ENCODE data around the gene MTA1. TPM values are rescaled to one million over a fixed set of nuclear protein-coding genes. Genes with fewer than 3 reads are reported as not detected.
A peak's percentile ranks its signal among the peaks of the same experiment; 100 is the strongest.

The MTA1 gene
- total RNA-seq, 2 donors from 2014 or later: 77.2 to 84.1 TPM

- H3K4me3 ChIP-seq: peak overlapping the region; percentile 82
- DNase-seq (ENCODE audit: low spot score) (no peak), ATAC-seq (ENCODE audit: insufficient number of reproducible peaks, low FRiP score, low read depth) (no peak)
- H3K27me3 ChIP-seq (replicated peaks; ENCODE audit: insufficient read depth): no peaks in the 10 kb centered on the region
- no peaks in the 10 kb centered on the region for H3K36me3 ChIP-seq
- peak overlapping the region; percentile 83 to 100 for H3K27ac ChIP-seq
- TF ChIP-seq CTCF (IDR thresholded peaks at IDR 0.05): no peak
- H3K4me1 ChIP-seq (ENCODE audit: control insufficient read depth in 1 of 2, low read depth in 2 of 2): peaks cover 25 to 69% of the 10 kb centered on the region in 2 donors
- H3K9me3 ChIP-seq: no peaks in the 10 kb centered on the region
Observed at GRCh38 chr14:105488781-105489541, 69.3 kb downstream of the MTA1 start.

- peak; percentile 58 for TF ChIP-seq CTCF (IDR thresholded peaks at IDR 0.05)
- ATAC-seq (ENCODE audit: insufficient number of reproducible peaks, low FRiP score, low read depth) (peak; percentile 35), DNase-seq (ENCODE audit: low spot score) (no peak)
- H3K27me3 ChIP-seq (replicated peaks; ENCODE audit: insufficient read depth): no peaks in the 10 kb centered on the region
- no peaks in the 10 kb centered on the region for H3K36me3 ChIP-seq
- H3K4me1 ChIP-seq (ENCODE audit: control insufficient read depth in 1 of 2, low read depth in 2 of 2): peaks cover 20 to 62% of the 10 kb centered on the region in 2 donors
- peak overlapping the region; percentile 82 for H3K4me3 ChIP-seq
- H3K27ac ChIP-seq: peak overlapping the region; percentile 83 to 100
- no peaks in the 10 kb centered on the region for H3K9me3 ChIP-seq
Observed at GRCh38 chr14:105489542-105490266, 70.1 kb downstream of the MTA1 start.

- ATAC-seq (ENCODE audit: insufficient number of reproducible peaks, low FRiP score, low read depth): peak; percentile 0
- no peaks in the 10 kb centered on the region for H3K9me3 ChIP-seq
- no peak for TF ChIP-seq CTCF (IDR thresholded peaks at IDR 0.05)
- no peak for DNase-seq (ENCODE audit: low spot score)
- H3K36me3 ChIP-seq: no peaks in the 10 kb centered on the region
- H3K4me3 ChIP-seq: peak overlapping the region; percentile 82
- no peaks in the 10 kb centered on the region for H3K27me3 ChIP-seq (replicated peaks; ENCODE audit: insufficient read depth)
- H3K4me1 ChIP-seq (ENCODE audit: control insufficient read depth in 1 of 2, low read depth in 2 of 2): peaks cover 20 to 59% of the 10 kb centered on the region in 2 donors
- H3K27ac ChIP-seq: peak overlapping the region; percentile 83 to 100
Observed at GRCh38 chr14:105490267-105490571, 70.6 kb downstream of the MTA1 start.

- TF ChIP-seq CTCF (IDR thresholded peaks at IDR 0.05): peak; percentile 64
- DNase-seq (ENCODE audit: low spot score): peak; percentile 100
- Histone ChIP-seq H3K27ac (peak within 1 kb of the TSS; percentile 83 to 100), H3K4me3 (peak within 1 kb of the TSS; percentile 82), H3K4me1 (ENCODE audit: control insufficient read depth in 1 of 2, low read depth in 2 of 2) (peaks cover 19 to 59% of the 10 kb centered on the region in 2 donors), H3K27me3 (replicated peaks; ENCODE audit: insufficient read depth) (no peaks in the 10 kb centered on the region), H3K9me3 (no peaks in the 10 kb centered on the region), H3K36me3 (no peaks in the 10 kb centered on the region)
- ATAC-seq (ENCODE audit: insufficient number of reproducible peaks, low FRiP score, low read depth): peak; percentile 88
Observed at GRCh38 chr14:105490572-105491365, 71.1 kb downstream of the MTA1 start, which contains the start of gene TEDC1. Gene TEDC1, plus strand, starts transcription at chr14:105491246. Its CDS starts 130 bp downstream, at chr14:105491376.
